OCI-LY1 (cell line): ENCODE measurements around the gene PLCB4.

Experiments used
- CTCF ChIP-seq: fragments of 200-600 bp; sonication (generic), shearing (Covaris generic); IDR thresholded peaks from 2 replicates; pipeline ENCODE4 v1.5.1; 2017; ENCODE audit warnings: mild to moderate bottlenecking, antibody characterized with exemption, low read length, moderate library complexity, mixed read lengths
- EZH2 ChIP-seq: fragments of 200-600 bp; sonication (generic), shearing (Covaris generic); IDR thresholded peaks from 2 replicates; pipeline ENCODE4 v1.8.0; 2017; ENCODE audit warnings: borderline replicate concordance, mixed run types, mild to moderate bottlenecking, antibody characterized with exemption, low read length, moderate library complexity, mixed read lengths

- no peak for TF ChIP-seq CTCF
- no peak for TF ChIP-seq EZH2
These were observed 275.4 kb downstream of the PLCB4 start for GRCh38 chr20:9344083-9344920.
